HCT116 (cell line): Measurements from ENCODE around the gene TBC1D14.

ENCODE experiments used
- EGR1 ChIP-seq: IDR thresholded peaks from 2 replicates; pipeline ENCODE4 v1.6.1; 2012; ENCODE audit warnings: low read depth
- EZH2 ChIP-seq: fragments of 200-600 bp; sonication (generic); IDR thresholded peaks from 2 replicates; pipeline ENCODE4 v1.6.1; 2017; ENCODE audit warnings: antibody characterized with exemption, mixed run types
- FOSL1 ChIP-seq: IDR thresholded peaks from 2 replicates; pipeline ENCODE4 v1.6.1; 2012; ENCODE audit warnings: low read depth
- JUND ChIP-seq: IDR thresholded peaks from 2 replicates; pipeline ENCODE4 v1.6.1; 2012
- MAX ChIP-seq: IDR thresholded peaks from 2 replicates; pipeline ENCODE4 v1.6.1; 2012
- POLR2A ChIP-seq: IDR thresholded peaks from 2 replicates; pipeline ENCODE4 v1.7.0; 2011; ENCODE audit warnings: borderline replicate concordance; ENCODE audit not compliant: insufficient read depth, insufficient read length; ENCODE audit errors: extremely low read depth
- POLR2AphosphoS5 ChIP-seq: IDR thresholded peaks from 2 replicates; pipeline ENCODE4 v1.6.1; 2011; ENCODE audit warnings: mild to moderate bottlenecking, low read depth, low read length, moderate library complexity
- RAD21 ChIP-seq: IDR thresholded peaks from 2 replicates; pipeline ENCODE4 v1.6.1; 2012; ENCODE audit warnings: low read depth, mild to moderate bottlenecking
- REST ChIP-seq: IDR thresholded peaks from 2 replicates; pipeline ENCODE4 v1.6.1; 2012; ENCODE audit warnings: low read depth
- SP1 ChIP-seq: IDR thresholded peaks from 2 replicates; pipeline ENCODE4 v1.6.1; 2012; ENCODE audit warnings: low read depth
- ZFX ChIP-seq: fragments of 450-650 bp; IDR thresholded peaks from 2 replicates; pipeline ENCODE4 v1.6.1; 2017
- ZNF274 ChIP-seq: fragments of 200-500 bp; sonication (Bioruptor generic); IDR thresholded peaks from 2 replicates; pipeline ENCODE4 v1.6.1; 2014; ENCODE audit warnings: mild to moderate bottlenecking, low read depth, low read length, inconsistent platforms
- TF ChIP-seq, protein P1 (sequence below), 3 experiments: fragments of 200-600 bp in 1 of 3; sonication (generic) in 1 of 3; IDR thresholded peaks in 2 of 3; conservative IDR thresholded peaks in 1 of 3; 2 replicates each; pipeline ENCODE4 v1.5.1; 2012 to 2017; ENCODE audit warnings: low read depth in 2 of 3, low read length in 2 of 3, antibody characterized with exemption in 1 of 3, borderline replicate concordance in 1 of 3, control low read depth in 1 of 3, mild to moderate bottlenecking in 1 of 3, mixed read lengths in 1 of 3, mixed run types in 1 of 3, moderate library complexity in 1 of 3; ENCODE audit not compliant: insufficient read depth in 1 of 3

DNA sequence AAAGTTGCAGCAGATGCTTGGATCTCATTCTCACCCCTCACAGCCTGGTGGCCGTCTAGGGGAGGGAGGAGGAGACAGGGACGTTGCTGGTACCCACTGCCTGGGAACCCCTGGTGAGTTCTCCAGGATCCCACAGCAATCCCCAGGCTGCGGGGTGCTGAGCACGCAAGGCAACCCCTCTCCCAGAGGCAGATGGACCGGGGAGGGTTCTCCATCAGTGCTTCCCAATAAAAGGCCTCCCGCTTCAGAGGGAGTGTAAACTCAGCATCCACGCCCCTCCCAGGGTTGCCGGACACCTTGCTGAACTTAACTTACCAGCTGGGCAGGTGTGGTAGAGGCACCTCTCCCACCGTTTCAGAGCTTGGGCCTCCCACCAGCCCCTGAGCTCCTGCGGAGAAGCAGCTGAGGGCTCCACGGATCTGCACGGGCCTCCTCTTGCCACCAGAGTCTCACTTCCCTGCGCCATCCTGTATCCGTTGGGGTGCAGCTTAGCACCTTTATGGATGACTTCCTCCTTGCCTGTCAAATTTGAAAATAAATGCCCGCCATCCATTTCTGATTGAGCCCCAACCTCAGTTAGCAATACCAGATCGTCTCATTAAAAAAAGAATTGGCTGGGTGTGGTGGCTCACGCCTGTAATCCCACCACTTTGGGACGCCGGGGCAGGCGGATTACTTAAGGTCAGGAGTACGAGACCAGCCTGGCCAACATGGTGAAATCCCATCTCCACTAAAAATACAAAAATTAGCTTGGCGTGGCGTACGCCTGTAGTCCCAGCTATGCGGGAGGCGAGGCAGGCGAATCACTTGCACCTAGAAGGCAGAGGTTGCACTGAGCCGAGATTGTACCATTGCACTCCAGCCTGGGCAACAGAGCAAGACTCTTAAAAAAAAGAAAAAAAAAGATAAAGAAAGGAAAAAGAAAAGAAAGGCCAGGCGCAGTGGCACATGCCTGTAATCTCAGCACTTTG, 14.8 kb upstream of the TBC1D14 start:
- TF ChIP-seq, protein P1, sequence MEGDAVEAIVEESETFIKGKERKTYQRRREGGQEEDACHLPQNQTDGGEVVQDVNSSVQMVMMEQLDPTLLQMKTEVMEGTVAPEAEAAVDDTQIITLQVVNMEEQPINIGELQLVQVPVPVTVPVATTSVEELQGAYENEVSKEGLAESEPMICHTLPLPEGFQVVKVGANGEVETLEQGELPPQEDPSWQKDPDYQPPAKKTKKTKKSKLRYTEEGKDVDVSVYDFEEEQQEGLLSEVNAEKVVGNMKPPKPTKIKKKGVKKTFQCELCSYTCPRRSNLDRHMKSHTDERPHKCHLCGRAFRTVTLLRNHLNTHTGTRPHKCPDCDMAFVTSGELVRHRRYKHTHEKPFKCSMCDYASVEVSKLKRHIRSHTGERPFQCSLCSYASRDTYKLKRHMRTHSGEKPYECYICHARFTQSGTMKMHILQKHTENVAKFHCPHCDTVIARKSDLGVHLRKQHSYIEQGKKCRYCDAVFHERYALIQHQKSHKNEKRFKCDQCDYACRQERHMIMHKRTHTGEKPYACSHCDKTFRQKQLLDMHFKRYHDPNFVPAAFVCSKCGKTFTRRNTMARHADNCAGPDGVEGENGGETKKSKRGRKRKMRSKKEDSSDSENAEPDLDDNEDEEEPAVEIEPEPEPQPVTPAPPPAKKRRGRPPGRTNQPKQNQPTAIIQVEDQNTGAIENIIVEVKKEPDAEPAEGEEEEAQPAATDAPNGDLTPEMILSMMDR (IDR thresholded peaks at IDR 0.05 in 2 of 3, conservative IDR thresholded peaks at IDR 0.05 in 1 of 3; ENCODE audit: borderline replicate concordance in 1 of 3, insufficient read depth in 1 of 3, low read depth in 2 of 3, low read length in 2 of 3): no peak
- TF ChIP-seq EZH2: no peak
- no peak for TF ChIP-seq POLR2AphosphoS5
- no peak for TF ChIP-seq POLR2A
- no peak for TF ChIP-seq RAD21
- TF ChIP-seq JUND: no peak
- TF ChIP-seq ZFX: no peak
- no peak for TF ChIP-seq EGR1
- no peak for TF ChIP-seq ZNF274
- no peak for TF ChIP-seq FOSL1
- no peak for TF ChIP-seq SP1
- TF ChIP-seq MAX: no peak
- no peak for TF ChIP-seq REST
